Activated naive CD8-positive, alpha-beta T cell treated with anti-CD3 and anti-CD28 coated beads for 36 hours (primary cell): ENCODE measurements around the gene OCA2. TPM values are rescaled to one million over a fixed set of nuclear protein-coding genes. Genes with fewer than 3 reads are reported as not detected.

Experiments used
- DNase-seq: peaks from one replicate; pipeline ENCODE4 v3.0.0; 2021
- H3K27ac Mint-ChIP-seq: one replicate; pipeline ENCODE4 v1.8.0; 2022; ENCODE audit warnings: mild to moderate bottlenecking, moderate library complexity, mixed read lengths
- H3K27me3 Mint-ChIP-seq: one replicate; pipeline ENCODE4 v1.8.0; 2022; ENCODE audit warnings: mild to moderate bottlenecking, mixed read lengths
- H3K36me3 Mint-ChIP-seq: one replicate; pipeline ENCODE4 v1.8.0; 2021; ENCODE audit warnings: mild to moderate bottlenecking, mixed read lengths
- H3K4me1 Mint-ChIP-seq: one replicate; pipeline ENCODE4 v1.8.0; 2021; ENCODE audit warnings: mixed read lengths
- H3K4me3 Mint-ChIP-seq: one replicate; pipeline ENCODE4 v1.8.0; 2022; ENCODE audit warnings: mild to moderate bottlenecking, moderate library complexity, mixed read lengths
- H3K9me3 Mint-ChIP-seq: one replicate; pipeline ENCODE4 v1.8.0; 2022; ENCODE audit warnings: mixed read lengths
- total RNA-seq, 2 experiments: library from RNA; stranded (reverse); gene quantifications; one replicate each; pipeline ENCODE4 v1.2.3, GENCODE V29; 2021

OCA2 gene
- total RNA-seq, 2 experiments from 2014 or later, result not detected

DNA sequence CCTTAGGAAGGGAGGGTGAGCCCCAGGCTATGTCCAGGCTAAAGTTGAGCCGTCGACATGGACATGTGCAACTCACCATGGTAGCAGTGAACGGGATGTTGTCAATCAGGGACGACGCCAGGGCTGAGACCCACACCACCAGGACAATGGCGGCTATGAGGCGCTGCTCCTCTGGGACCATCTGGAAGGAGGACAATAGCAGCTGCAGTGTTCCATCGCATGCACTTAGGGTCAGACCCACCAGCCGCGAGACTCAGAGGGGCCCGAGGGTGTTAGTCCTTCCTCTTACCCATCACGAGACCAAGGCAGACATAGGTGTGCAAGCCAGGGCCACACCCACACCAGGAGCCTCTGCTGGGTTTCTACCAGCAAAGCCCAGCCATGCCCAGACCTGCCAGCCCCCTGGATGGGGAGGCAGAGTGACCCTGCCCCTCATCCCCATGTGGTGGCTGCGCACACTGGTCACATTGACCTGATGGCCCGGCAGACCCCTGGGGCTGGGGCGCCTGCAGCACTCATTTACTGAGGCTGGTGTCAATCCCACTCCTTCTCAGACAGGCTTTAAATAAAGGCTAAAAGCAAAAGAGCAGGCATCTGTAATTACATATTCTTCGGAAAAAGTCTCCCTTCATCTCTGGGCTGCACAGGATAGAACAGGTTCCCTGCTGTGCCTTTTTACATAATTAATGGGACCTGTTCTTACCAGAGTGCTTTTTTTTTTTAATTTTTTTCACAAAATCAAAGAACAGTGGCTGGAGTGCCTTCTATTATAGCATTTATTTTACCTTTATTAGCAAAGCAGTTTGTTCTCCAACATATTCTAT, 227.8 kb downstream of the OCA2 start:
- H3K36me3 Mint-ChIP-seq, result no peaks in the 10 kb centered on the region
- no peaks in the 10 kb centered on the region for H3K4me1 Mint-ChIP-seq
- no peak for DNase-seq
- no peak overlapping the region for H3K4me3 Mint-ChIP-seq
- H3K9me3 Mint-ChIP-seq, result no peaks in the 10 kb centered on the region
- no peak overlapping the region for H3K27ac Mint-ChIP-seq
- H3K27me3 Mint-ChIP-seq, result peaks cover 3% of the 10 kb centered on the region

GRCh38 chr15:27870320-27870719, 228.8 kb downstream of the OCA2 start:
- Mint-ChIP-seq H3K4me3 (no peak overlapping the region), H3K36me3 (no peaks in the 10 kb centered on the region), H3K9me3 (no peaks in the 10 kb centered on the region), H3K4me1 (no peaks in the 10 kb centered on the region), H3K27ac (no peak overlapping the region), H3K27me3 (peaks cover 3% of the 10 kb centered on the region)
- DNase-seq, result no peak

GRCh38 chr15:27869697-27870281, 229.3 kb downstream of the OCA2 start:
- Mint-ChIP-seq H3K4me1 (no peaks in the 10 kb centered on the region), H3K27ac (no peak overlapping the region), H3K4me3 (no peak overlapping the region), H3K9me3 (no peaks in the 10 kb centered on the region), H3K36me3 (no peaks in the 10 kb centered on the region), H3K27me3 (peaks cover 3% of the 10 kb centered on the region)
- DNase-seq, result no peak

DNA sequence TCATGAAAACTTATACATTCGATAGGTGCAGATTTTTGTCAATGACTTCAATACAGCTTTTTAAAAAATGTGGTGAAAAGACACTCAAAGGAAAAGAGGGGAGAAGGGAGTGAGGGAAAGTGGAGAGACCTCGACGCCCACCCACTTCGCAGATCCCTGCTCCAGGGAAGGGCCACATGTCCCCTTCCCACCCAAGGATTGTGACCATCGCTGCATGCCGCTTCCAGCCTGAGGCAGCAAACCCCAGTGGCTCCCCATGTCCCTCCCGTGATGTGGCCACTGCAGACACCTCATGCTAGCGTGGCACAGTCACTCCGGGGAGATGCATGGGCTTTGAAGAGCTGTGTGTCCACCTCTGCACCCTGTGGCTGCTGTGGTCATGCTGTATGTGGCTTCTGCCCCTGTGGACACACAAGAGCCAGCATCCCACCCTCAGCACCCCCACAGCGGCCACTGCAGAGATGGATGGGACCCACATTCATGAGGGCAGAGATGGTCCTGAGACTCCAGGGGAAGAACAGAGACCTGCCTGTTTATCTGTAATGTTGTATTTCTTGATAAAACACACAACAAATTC, 230.2 kb downstream of the OCA2 start:
- Mint-ChIP-seq H3K9me3 (no peaks in the 10 kb centered on the region), H3K4me1 (no peaks in the 10 kb centered on the region), H3K27me3 (peaks cover 3% of the 10 kb centered on the region), H3K36me3 (no peaks in the 10 kb centered on the region), H3K27ac (no peak overlapping the region), H3K4me3 (no peak overlapping the region)
- no peak for DNase-seq

GRCh38 chr15:27867861-27868260, 231.3 kb downstream of the OCA2 start:
- no peak overlapping the region for H3K27ac Mint-ChIP-seq
- H3K27me3 Mint-ChIP-seq, result peaks cover 3% of the 10 kb centered on the region
- H3K9me3 Mint-ChIP-seq, result no peaks in the 10 kb centered on the region
- no peak overlapping the region for H3K4me3 Mint-ChIP-seq
- no peak for DNase-seq
- H3K36me3 Mint-ChIP-seq, result no peaks in the 10 kb centered on the region
- H3K4me1 Mint-ChIP-seq, result no peaks in the 10 kb centered on the region

GRCh38 chr15:27866505-27867165, 232.5 kb downstream of the OCA2 start:
- Mint-ChIP-seq H3K9me3 (no peaks in the 10 kb centered on the region), H3K27ac (no peak overlapping the region), H3K4me3 (no peak overlapping the region), H3K4me1 (no peaks in the 10 kb centered on the region), H3K36me3 (no peaks in the 10 kb centered on the region), H3K27me3 (no peaks in the 10 kb centered on the region)
- DNase-seq, result no peak

- Mint-ChIP-seq H3K4me1 (no peaks in the 10 kb centered on the region), H3K36me3 (no peaks in the 10 kb centered on the region), H3K27ac (no peak overlapping the region), H3K27me3 (no peaks in the 10 kb centered on the region), H3K4me3 (no peak overlapping the region), H3K9me3 (peaks cover 4% of the 10 kb centered on the region)
- DNase-seq, result no peak
These were observed 233.2 kb downstream of the OCA2 start for GRCh38 chr15:27865926-27866325.

DNA sequence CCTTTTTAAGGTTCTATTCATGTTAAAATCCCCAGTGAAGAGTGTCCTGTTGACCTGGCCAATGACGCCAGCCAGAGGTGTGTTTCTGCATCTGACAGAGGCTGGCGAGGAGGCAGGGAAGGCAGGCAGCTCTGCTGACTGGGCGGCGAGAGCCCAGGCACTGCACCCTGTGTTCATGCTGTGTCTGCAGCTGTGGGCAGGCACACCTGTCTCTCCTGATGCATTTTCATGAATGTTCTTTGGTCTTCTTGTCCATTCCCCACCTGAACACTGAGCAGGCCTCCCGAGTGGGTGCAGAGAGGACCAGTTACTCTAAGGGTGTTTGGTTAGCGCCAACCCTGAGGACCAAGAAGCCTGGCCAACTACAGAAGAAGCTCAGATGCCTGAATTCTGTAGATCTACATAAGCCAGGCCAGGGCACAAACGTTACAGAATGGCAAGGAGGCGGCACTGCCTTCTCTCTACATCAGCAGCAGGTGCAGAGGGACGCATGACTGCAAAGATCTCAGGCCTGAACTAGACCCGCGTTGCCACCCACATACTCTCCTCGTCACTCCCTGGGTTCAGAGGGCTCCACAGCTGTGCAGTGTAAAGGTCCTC, 233.7 kb downstream of the OCA2 start:
- H3K27me3 Mint-ChIP-seq, result no peaks in the 10 kb centered on the region
- H3K36me3 Mint-ChIP-seq, result no peaks in the 10 kb centered on the region
- H3K4me3 Mint-ChIP-seq, result no peak overlapping the region
- H3K27ac Mint-ChIP-seq, result no peak overlapping the region
- no peak for DNase-seq
- peaks cover 4% of the 10 kb centered on the region for H3K9me3 Mint-ChIP-seq
- H3K4me1 Mint-ChIP-seq, result no peaks in the 10 kb centered on the region

DNA sequence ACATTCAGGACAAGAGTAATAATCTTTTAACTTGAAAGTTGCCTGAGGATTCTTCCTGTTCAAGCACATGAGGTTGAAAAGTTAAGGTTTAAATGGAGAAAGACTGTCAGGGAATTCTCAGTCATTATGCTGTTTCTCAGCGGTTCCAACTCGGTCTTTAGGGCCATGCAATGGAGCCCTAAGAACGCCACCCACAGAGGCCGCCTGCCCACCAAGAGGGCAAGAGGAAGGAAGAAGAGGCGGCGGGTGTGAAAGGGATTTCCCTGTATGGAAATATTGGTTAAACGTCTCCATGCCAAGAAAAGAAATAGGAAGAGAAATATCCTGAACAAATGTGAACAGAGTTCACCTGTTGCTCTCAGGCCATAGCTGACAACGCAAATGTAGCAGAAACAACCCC, 234.4 kb downstream of the OCA2 start:
- H3K9me3 Mint-ChIP-seq, result peaks cover 4% of the 10 kb centered on the region
- no peaks in the 10 kb centered on the region for H3K4me1 Mint-ChIP-seq
- H3K27me3 Mint-ChIP-seq, result no peaks in the 10 kb centered on the region
- H3K36me3 Mint-ChIP-seq, result no peaks in the 10 kb centered on the region
- no peak overlapping the region for H3K27ac Mint-ChIP-seq
- DNase-seq, result no peak
- no peak overlapping the region for H3K4me3 Mint-ChIP-seq

DNA sequence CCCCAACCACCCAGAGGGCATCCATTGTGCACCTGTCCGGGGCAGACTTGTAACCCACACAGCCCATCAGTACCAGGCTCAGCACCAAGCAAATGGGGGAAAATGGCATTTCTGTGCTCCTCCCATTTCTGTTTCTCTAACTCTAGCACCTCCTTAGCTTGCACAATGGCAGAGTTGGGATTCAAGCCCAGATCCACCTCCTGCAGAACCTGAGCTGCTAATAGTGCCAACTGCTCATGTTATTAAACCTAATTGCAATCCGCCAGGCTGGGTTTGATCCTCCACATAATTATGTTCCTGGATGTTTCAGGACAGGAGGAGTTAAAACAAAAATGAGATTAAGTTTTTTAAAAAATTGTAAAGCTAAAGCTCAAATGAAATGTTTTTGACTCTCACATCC, 235.0 kb downstream of the OCA2 start:
- Mint-ChIP-seq H3K27ac (no peak overlapping the region), H3K36me3 (no peaks in the 10 kb centered on the region), H3K27me3 (no peaks in the 10 kb centered on the region), H3K9me3 (peaks cover 4% of the 10 kb centered on the region), H3K4me1 (no peaks in the 10 kb centered on the region), H3K4me3 (no peak overlapping the region)
- DNase-seq, result no peak

GRCh38 chr15:27863000-27863399, 236.1 kb downstream of the OCA2 start:
- Mint-ChIP-seq H3K9me3 (peaks cover 4% of the 10 kb centered on the region), H3K4me3 (no peak overlapping the region), H3K27me3 (peaks cover 3% of the 10 kb centered on the region), H3K36me3 (no peaks in the 10 kb centered on the region), H3K27ac (no peak overlapping the region), H3K4me1 (no peaks in the 10 kb centered on the region)
- DNase-seq, result no peak

DNA sequence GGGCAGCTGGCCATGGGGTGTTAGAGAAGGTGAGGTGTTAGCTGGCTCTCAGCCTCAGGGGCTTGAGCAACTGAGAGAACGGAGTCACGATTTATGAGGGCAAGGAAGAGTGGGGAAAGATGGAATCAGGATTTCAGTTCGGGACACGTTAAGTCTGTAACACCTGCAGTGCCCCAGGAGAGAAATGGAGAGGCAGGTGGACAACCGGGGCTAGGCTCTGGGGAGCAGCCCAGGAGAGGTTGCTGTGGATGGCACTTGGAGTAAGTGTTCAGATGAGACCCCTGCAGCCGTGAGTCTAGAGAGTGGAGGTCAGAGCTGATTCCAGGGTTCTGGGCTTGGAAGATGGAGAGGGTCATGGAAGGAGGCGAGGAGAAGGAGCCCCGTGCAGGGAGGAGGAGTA, 237.9 kb downstream of the OCA2 start:
- Mint-ChIP-seq H3K4me3 (no peak overlapping the region), H3K36me3 (no peaks in the 10 kb centered on the region), H3K27me3 (peaks cover 3% of the 10 kb centered on the region), H3K27ac (no peak overlapping the region), H3K9me3 (peaks cover 14% of the 10 kb centered on the region), H3K4me1 (no peaks in the 10 kb centered on the region)
- DNase-seq, result no peak

DNA sequence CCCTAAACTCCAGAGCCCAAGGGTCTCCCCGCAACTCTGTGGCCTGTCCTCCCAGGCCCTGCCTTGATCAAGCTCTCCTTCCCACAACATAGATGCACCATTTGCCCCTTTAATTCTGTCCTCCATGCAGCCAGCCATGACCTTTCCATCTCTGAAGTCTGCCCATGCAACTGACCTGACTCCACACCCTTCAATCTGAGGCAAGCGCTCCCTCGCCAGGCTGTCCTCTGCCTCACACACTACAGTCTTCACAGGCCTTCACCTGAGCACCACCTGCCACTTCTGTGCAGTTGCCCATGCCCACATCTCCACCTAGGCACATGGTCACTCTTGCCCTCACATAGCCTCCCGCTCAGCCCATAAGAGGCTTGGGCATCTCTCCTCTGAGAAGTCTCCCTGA, 244.0 kb downstream of the OCA2 start:
- Mint-ChIP-seq H3K27ac (no peak overlapping the region), H3K27me3 (peaks cover 3% of the 10 kb centered on the region), H3K9me3 (peaks cover 10% of the 10 kb centered on the region), H3K4me3 (no peak overlapping the region), H3K36me3 (no peaks in the 10 kb centered on the region), H3K4me1 (no peaks in the 10 kb centered on the region)
- DNase-seq, result no peak

DNA sequence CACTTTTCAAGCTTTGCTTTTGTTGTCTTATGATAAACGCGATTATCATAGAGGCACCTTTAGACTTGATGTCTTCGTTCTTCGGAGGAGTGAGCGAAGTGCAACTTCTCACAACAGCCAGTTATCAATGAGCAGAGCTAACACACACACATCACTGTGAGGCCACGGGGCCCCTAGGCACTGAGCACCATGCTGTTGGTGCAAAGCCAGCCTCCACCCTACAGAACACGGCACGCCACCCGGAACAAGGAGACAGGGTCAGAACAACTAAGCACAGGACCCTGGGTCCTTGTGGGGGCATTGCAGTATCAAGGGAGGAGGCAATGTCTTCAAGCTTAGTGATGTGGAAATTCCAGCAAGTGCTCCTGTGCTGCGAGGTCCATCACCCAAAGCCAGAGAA, 244.5 kb downstream of the OCA2 start:
- Mint-ChIP-seq H3K27ac (no peak overlapping the region), H3K27me3 (peaks cover 3% of the 10 kb centered on the region), H3K4me3 (no peak overlapping the region), H3K9me3 (peaks cover 10% of the 10 kb centered on the region), H3K36me3 (no peaks in the 10 kb centered on the region), H3K4me1 (no peaks in the 10 kb centered on the region)
- no peak for DNase-seq
